Karpas-422 (cell line): ENCODE results near the gene DNMT1. TPM values are rescaled to one million over a fixed set of nuclear protein-coding genes. Genes with fewer than 3 reads are reported as not detected.
A peak's percentile ranks its signal among the peaks of the same experiment; 100 is the strongest.

ENCODE experiments used
- small RNA-seq: library from RNA; depleted of rRNA; stranded (forward); fragments of <200 nt; gene quantifications from one replicate; pipeline ENCODE3, GENCODE V24; 2014
- total RNA-seq: library from RNA; depleted of rRNA; stranded (reverse); fragments of >200 nt; shearing (Covaris generic); gene quantifications from 2 replicates; pipeline ENCODE4 v1.2.3, GENCODE V29; 2014; ENCODE audit warnings: low replicate concordance; rRNA removed

The DNMT1 gene
- total RNA-seq, 1 experiment from 2014 or later, result 94.9 TPM

Small RNA genes within 50 kb of the gene (small RNA-seq; reads per million reads assigned to genes)
- gene MIR4322 (not detected), gene SNORD105 (70.1 reads per million, percentile 99 among the genes with 10 or more reads in this experiment), gene SNORD105B (1,382 reads per million, percentile 100 among the genes with 10 or more reads in this experiment)

Other genes with a start within 250 kb of the DNMT1 start
- gene COL5A3, start 184.4 kb downstream of the DNMT1 start, total RNA-seq, result not detected in 2 replicates
- gene RDH8, start 181.5 kb downstream of the DNMT1 start, total RNA-seq, result not detected in 2 replicates
- gene SHFL, start 108.6 kb downstream of the DNMT1 start, total RNA-seq, result 29.0 and 55.3 TPM in 2 replicates
- gene ANGPTL6, start 92.3 kb downstream of the DNMT1 start, total RNA-seq, result 7.3 and 8.3 TPM in 2 replicates
- 30.4 and 77.1 TPM in 2 replicates for gene PPAN, start 88.6 kb downstream of the DNMT1 start, total RNA-seq
- 1.7 and 6.1 TPM in 2 replicates for gene P2RY11, start 83.3 kb downstream of the DNMT1 start, total RNA-seq
- 281 and 602 TPM in 2 replicates for gene EIF3G, start 75.1 kb downstream of the DNMT1 start, total RNA-seq
- 65.1 and 67.6 TPM in 2 replicates for gene S1PR2, start 36.4 kb upstream of the DNMT1 start, total RNA-seq
- 78.6 and 136 TPM in 2 replicates for gene MRPL4, start 57.3 kb upstream of the DNMT1 start, total RNA-seq
- gene ICAM1, start 76.2 kb upstream of the DNMT1 start, total RNA-seq, result 1.8 and 5.1 TPM in 2 replicates
- not detected in 2 replicates for gene ICAM4, start 92.0 kb upstream of the DNMT1 start, total RNA-seq
- gene ICAM5, start 95.0 kb upstream of the DNMT1 start, total RNA-seq, result 4.5 and 9.1 TPM in 2 replicates
- 5.3 and 7.1 TPM in 2 replicates for gene ZGLP1, start 114.9 kb upstream of the DNMT1 start, total RNA-seq
- 11.9 and 23.2 TPM in 2 replicates for gene FDX2, start 121.1 kb upstream of the DNMT1 start, total RNA-seq
- gene RAVER1, start 138.6 kb upstream of the DNMT1 start, total RNA-seq, result 13.2 and 19.6 TPM in 2 replicates
- 92.1 and 206 TPM in 2 replicates for gene ICAM3, start 144.7 kb upstream of the DNMT1 start, total RNA-seq
- gene TYK2, start 185.6 kb upstream of the DNMT1 start, total RNA-seq, result 108 and 158 TPM in 2 replicates
- 86.3 and 225 TPM in 2 replicates for gene CDC37, start 208.6 kb upstream of the DNMT1 start, total RNA-seq
- gene PDE4A, start 225.6 kb upstream of the DNMT1 start, total RNA-seq, result 2.6 and 2.9 TPM in 2 replicates